HPDE6-E6E7 (cell line): ENCODE results near the gene LMX1B.
"Not testable (repeated sequence)": the region's sequence is repeated elsewhere in the genome, so short reads cannot be mapped to it uniquely, and the experiment has no call there.

Experiments
- DNase-seq: peaks from one replicate; pipeline ENCODE4 v3.0.0; 2011; ENCODE audit warnings: missing footprints; ENCODE audit errors: extremely low spot score

The LMX1B gene

GRCh38 chr9:126633881-126634558 is 20.3 kb downstream of the LMX1B start:
- no peak for DNase-seq

- DNase-seq = no peak
These were observed 21.3 kb downstream of the LMX1B start for GRCh38 chr9:126635061-126635460.

GRCh38 chr9:126635661-126636439 is 22.1 kb downstream of the LMX1B start:
- DNase-seq = no peak

- DNase-seq = no peak
These were observed 23.5 kb downstream of the LMX1B start for GRCh38 chr9:126636983-126637798.

GRCh38 chr9:126638571-126639132 is 24.9 kb downstream of the LMX1B start:
- no peak for DNase-seq

GRCh38 chr9:126639318-126640000 is 25.7 kb downstream of the LMX1B start:
- no peak for DNase-seq

- no peak for DNase-seq
These were observed 27.6 kb downstream of the LMX1B start for GRCh38 chr9:126641118-126641851.

GRCh38 chr9:126642010-126642744 is 28.4 kb downstream of the LMX1B start:
- DNase-seq = no peak

- no peak for DNase-seq
These were observed 29.1 kb downstream of the LMX1B start for GRCh38 chr9:126642839-126643238.

GRCh38 chr9:126643945-126644527 is 30.3 kb downstream of the LMX1B start:
- no peak for DNase-seq

GRCh38 chr9:126646162-126646561 is 32.4 kb downstream of the LMX1B start:
- DNase-seq = no peak

GRCh38 chr9:126647585-126648411 is 34.1 kb downstream of the LMX1B start:
- DNase-seq = no peak

- no peak for DNase-seq
These were observed 35.7 kb downstream of the LMX1B start for GRCh38 chr9:126649477-126649876.

- no peak for DNase-seq
These were observed 36.9 kb downstream of the LMX1B start for GRCh38 chr9:126650404-126651341.

GRCh38 chr9:126652140-126652582 is 38.4 kb downstream of the LMX1B start:
- no peak for DNase-seq

GRCh38 chr9:126654124-126654523 is 40.4 kb downstream of the LMX1B start:
- no peak for DNase-seq

GRCh38 chr9:126656214-126656613 is 42.5 kb downstream of the LMX1B start:
- DNase-seq = not testable (repeated sequence)
